A549 (cell line): ENCODE data around the gene SLC7A4. TPM values are rescaled to one million over a fixed set of nuclear protein-coding genes. Genes with fewer than 3 reads are reported as not detected.
A peak's percentile ranks its signal among the peaks of the same experiment; 100 is the strongest.

Experiments used
- ATAC-seq, 2 experiments: fragments of 200-7000 bp in 1 of 2; fragments of >200 bp in 1 of 2; cut with Nextera tagmentation in 1 of 2; cut with Tn5 transposase in 1 of 2; 3 replicates each; pipeline versions ENCODE4 v1.8.0 to v1.9.1; 2018 to 2020; ENCODE audit warnings: mild to moderate bottlenecking in 1 of 2, moderate library complexity in 1 of 2
- CTCF ChIA-PET: fragments of 300-600 bp; sonication (Branson Sonifier 250); formaldehyde crosslinking; extraction: SDS; loops from one replicate; lab custom pipeline; 2021; ENCODE audit warnings: antibody characterized with exemption, inconsistent platforms; lab: Yijun Ruan, JAX
- POLR2A ChIA-PET: fragments of 350-600 bp; formaldehyde crosslinking; extraction: SDS; loops from one replicate; lab custom pipeline; 2021; ENCODE audit warnings: antibody characterized with exemption, inconsistent platforms; lab: Yijun Ruan, JAX
- DNase-seq, 2 experiments: peaks; one replicate each; pipeline versions ENCODE4 v3.0.0 to v3.0.0-alpha.2; 2011 to 2016; ENCODE audit warnings: low read depth in 1 of 2, low spot score in 1 of 2
- FAIRE-seq: peaks from 2 replicates; lab custom pipeline; 2011; peaks lifted over from hg19 to GRCh38; lab: Jason Lieb, UNC
- H3K27ac ChIP-seq, 2 experiments: fragments of >200 bp; sonication (Bioruptor Twin); formaldehyde crosslinking; 3 replicates each; pipeline ENCODE4 v1.5.1; 2016 to 2017
- H3K4me1 ChIP-seq: fragments of >200 bp; sonication (Bioruptor Twin); formaldehyde crosslinking; 3 replicates; pipeline ENCODE4 v1.6.1; 2016
- H3K4me2 ChIP-seq: fragments of >200 bp; sonication (Bioruptor Twin); formaldehyde crosslinking; 3 replicates; pipeline ENCODE4 v1.6.1; 2016
- H3K4me3 ChIP-seq: fragments of >200 bp; sonication (Bioruptor Twin); formaldehyde crosslinking; 3 replicates; pipeline ENCODE4 v1.5.1; 2016
- H3K9me3 ChIP-seq: fragments of >200 bp; sonication (Bioruptor Twin); formaldehyde crosslinking; 3 replicates; pipeline ENCODE4 v1.6.1; 2016
- ATOH8 ChIP-seq: fragments of 250-450 bp; sonication (Bioruptor Pico); IDR thresholded peaks from 2 replicates; pipeline ENCODE4 v1.5.0; 2020; ENCODE audit warnings: low read depth, mild to moderate bottlenecking, moderate library complexity
- BHLHE40 ChIP-seq: IDR thresholded peaks from 2 replicates; pipeline ENCODE4 v1.6.1; 2012; ENCODE audit warnings: low read depth, low read length, inconsistent platforms
- CEBPB ChIP-seq, 2 experiments: fragments of >200 bp in 1 of 2; sonication (Bioruptor Twin) in 1 of 2; formaldehyde crosslinking in 1 of 2; IDR thresholded peaks; 2 replicates each; pipeline ENCODE4 v1.6.1; 2012 to 2016
- CTCF ChIP-seq: fragments of >200 bp; sonication (Bioruptor Twin); formaldehyde crosslinking; IDR thresholded peaks from 3 replicates; pipeline ENCODE4 v1.5.1; 2016
- EHF ChIP-seq: fragments of 250-450 bp; sonication (Bioruptor Pico); IDR thresholded peaks from 2 replicates; pipeline ENCODE4 v1.5.0; 2020; ENCODE audit warnings: mild to moderate bottlenecking
- EP300 ChIP-seq, 2 experiments: fragments of >200 bp; sonication (Bioruptor Twin); formaldehyde crosslinking; IDR thresholded peaks; 2 replicates in 1 of 2; 3 replicates in 1 of 2; pipeline ENCODE4 v1.6.1; 2016 to 2017
- GATA3 ChIP-seq: IDR thresholded peaks from 2 replicates; pipeline ENCODE4 v1.6.1; 2012; ENCODE audit warnings: borderline replicate concordance
- HEYL ChIP-seq: fragments of 250-450 bp; sonication (Bioruptor Pico); IDR thresholded peaks from 2 replicates; pipeline ENCODE4 v1.8.0; 2021; ENCODE audit warnings: mild to moderate bottlenecking, moderate library complexity
- HOXB13 ChIP-seq: fragments of 250-450 bp; sonication (Bioruptor Pico); IDR thresholded peaks from 2 replicates; pipeline ENCODE4 v1.5.0; 2020; ENCODE audit warnings: low read depth, mild to moderate bottlenecking, moderate library complexity
- HOXB5 ChIP-seq: fragments of 250-450 bp; sonication (Bioruptor Pico); IDR thresholded peaks from 2 replicates; pipeline ENCODE4 v1.5.0; 2020; ENCODE audit warnings: mild to moderate bottlenecking, moderate library complexity
- JUN ChIP-seq, 2 experiments: fragments of >200 bp; sonication (Bioruptor Twin); formaldehyde crosslinking; IDR thresholded peaks; 2 replicates in 1 of 2; 3 replicates in 1 of 2; pipeline ENCODE4 v1.6.1; 2016 to 2017
- KDM5A ChIP-seq: fragments of 200-600 bp; sonication (generic); IDR thresholded peaks from 2 replicates; pipeline ENCODE4 v1.6.1; 2016; ENCODE audit warnings: antibody characterized with exemption, mild to moderate bottlenecking
- MAX ChIP-seq: IDR thresholded peaks from 2 replicates; pipeline ENCODE4 v1.6.1; 2012
- MYC ChIP-seq: IDR thresholded peaks from 2 replicates; pipeline ENCODE4 v1.6.1; 2012; ENCODE audit warnings: mild to moderate bottlenecking, inconsistent platforms, low read length, improper control_type of control experiment, borderline replicate concordance
- NFE2L2 ChIP-seq: fragments of 150-350 bp; conservative IDR thresholded peaks from 2 replicates; pipeline ENCODE4 v1.6.1; 2014; ENCODE audit warnings: low read length
- NR3C1 ChIP-seq: fragments of >200 bp; sonication (Bioruptor Twin); formaldehyde crosslinking; IDR thresholded peaks from 3 replicates; pipeline ENCODE4 v1.6.1; 2017
- POLR2A ChIP-seq: IDR thresholded peaks from 2 replicates; pipeline ENCODE4 v1.6.1; 2012; ENCODE audit warnings: mild to moderate bottlenecking, low read length
- RAD21 ChIP-seq, 2 experiments: fragments of >200 bp in 1 of 2; sonication (Bioruptor Twin) in 1 of 2; formaldehyde crosslinking in 1 of 2; IDR thresholded peaks in 1 of 2; conservative IDR thresholded peaks in 1 of 2; 2 replicates in 1 of 2; 3 replicates in 1 of 2; pipeline ENCODE4 v1.6.1; 2012 to 2018; ENCODE audit warnings: inconsistent platforms in 1 of 2
- RARB ChIP-seq: fragments of 250-450 bp; sonication (Bioruptor Pico); IDR thresholded peaks from 2 replicates; pipeline ENCODE4 v1.8.0; 2021; ENCODE audit warnings: mild to moderate bottlenecking, moderate library complexity
- REST ChIP-seq: fragments of 200-600 bp; sonication (generic); IDR thresholded peaks from 2 replicates; pipeline ENCODE4 v1.6.1; 2016; ENCODE audit warnings: antibody characterized with exemption, mild to moderate bottlenecking, moderate library complexity
- SREBF2 ChIP-seq: fragments of 450-650 bp; IDR thresholded peaks from 2 replicates; pipeline ENCODE4 v1.6.1; 2014; ENCODE audit warnings: mild to moderate bottlenecking, moderate library complexity
- TP53 ChIP-seq: fragments of 250-450 bp; sonication (Bioruptor Pico); IDR thresholded peaks from 2 replicates; pipeline ENCODE4 v1.5.0; 2021; ENCODE audit warnings: mild to moderate bottlenecking, moderate library complexity
- USF2 ChIP-seq: fragments of 450-650 bp; IDR thresholded peaks from 2 replicates; pipeline ENCODE4 v1.6.1; 2014; ENCODE audit warnings: antibody characterized with exemption
- ZC3H11A ChIP-seq: fragments of 450-650 bp; IDR thresholded peaks from 2 replicates; pipeline ENCODE4 v1.6.1; 2014; ENCODE audit warnings: antibody characterized with exemption, mild to moderate bottlenecking
- ZNF302 ChIP-seq: fragments of 250-450 bp; sonication (Bioruptor Pico); IDR thresholded peaks from 2 replicates; pipeline ENCODE4 v1.9.0; 2021; ENCODE audit warnings: inconsistent platforms, mild to moderate bottlenecking, moderate library complexity
- WGBS: methylation state at CpG from one replicate; pipeline ENCODE4 v1.1.6; 2017; ENCODE audit errors: missing lambda C conversion rate; 5-methylcytosine and 5-hydroxymethylcytosine counted together
- polyA plus RNA-seq, 4 experiments: library from polyadenylated mRNA; depleted of rRNA in 3 of 4; stranded (reverse); fragments of >200 nt; fragmentation: RNase III in 1 of 4; extraction: RNeasy Plus Mini Kit Qiagen cat#74134 plus additional on column Dnase treatment in 1 of 4; gene quantifications; 2 replicates in 3 of 4; 3 replicates in 1 of 4; pipeline ENCODE4 v1.2.3, GENCODE V29; 2011 to 2017

Gene SLC7A4
- polyA plus RNA-seq, 2 of the 4 experiments (the other 2 are of a cell fraction) = not detected

- no peak for TF ChIP-seq CTCF
- TF ChIP-seq ATOH8 = no peak
- no peak for TF ChIP-seq CEBPB (IDR thresholded peaks at IDR 0.05)
- no peak for TF ChIP-seq MYC
Observed at GRCh38 chr22:21075516-21076138, 43.3 kb upstream of the SLC7A4 start (continued).

- H3K4me3 ChIP-seq = no peak overlapping the region
- no peaks in the 10 kb centered on the region for H3K9me3 ChIP-seq
- H3K4me2 ChIP-seq = no peak overlapping the region
- TF ChIP-seq HOXB13 (CRISPR knock-in tag) = no peak
- TF ChIP-seq MAX = no peak
- TF ChIP-seq CEBPB (IDR thresholded peaks at IDR 0.05) = no peak
- no peak for TF ChIP-seq ZNF302 (CRISPR knock-in tag)
- TF ChIP-seq BHLHE40 = no peak
- no peak for TF ChIP-seq SREBF2
- no peak for TF ChIP-seq GATA3
- TF ChIP-seq RARB (CRISPR knock-in tag) = no peak
- TF ChIP-seq HEYL (CRISPR knock-in tag) = no peak
- no peak for TF ChIP-seq ATOH8
- no peak for TF ChIP-seq NFE2L2
- no peak for TF ChIP-seq USF2
- TF ChIP-seq NR3C1 = no peak
- TF ChIP-seq KDM5A = no peak
- no peak for TF ChIP-seq JUN (IDR thresholded peaks at IDR 0.05)
- TF ChIP-seq ZC3H11A = no peak
- TF ChIP-seq RAD21 (conservative IDR thresholded peaks at IDR 0.05 in 1 of 2, IDR thresholded peaks at IDR 0.05 in 1 of 2) = no peak
- ATAC-seq (peak; percentile 42 to 73; a peak in 4 of 6 replicates), DNase-seq (peak; percentile 9 to 25), FAIRE-seq (no peak)
- peaks cover 3% of the 10 kb centered on the region; the same call in 1 of the 3 replicates for H3K4me1 ChIP-seq
- H3K27ac ChIP-seq = peak overlapping the region in 1 of 2 experiments; percentile 21; a peak in 2 of 6 replicates
- ChIA-PET POLR2A (interaction anchor here (1.1 kb wide), 1 partner anchor 92 kb away, joined by 4 read pairs; the partner anchor contains the start of gene LZTR1), CTCF (interaction anchor here (1.2 to 1.5 kb wide), 2 partner anchors 25 to 29 kb away, joined by 3 to 4 read pairs; no protein-coding TSS in a partner anchor)
- WGBS = 10% methylated on average over 5 of the region's 7 CpGs
Observed at GRCh38 chr22:21074102-21074715, 41.8 kb upstream of the SLC7A4 start.

- POLR2A ChIA-PET = interaction anchor here (1.1 kb wide), 1 partner anchor 91 kb away, joined by 4 read pairs; the partner anchor contains the start of gene LZTR1
- no peak for DNase-seq
- WGBS = 93% methylated on average over 5 of the region's 5 CpGs
- Histone ChIP-seq H3K27ac (no peak overlapping the region), H3K4me1 (peaks cover 3% of the 10 kb centered on the region; the same call in 1 of the 3 replicates), H3K9me3 (no peaks in the 10 kb centered on the region), H3K4me3 (no peak overlapping the region), H3K4me2 (no peak overlapping the region)
- no peak for FAIRE-seq
- no peak for ATAC-seq
- CTCF ChIA-PET = interaction anchor here (1.2 to 1.5 kb wide), 2 partner anchors 26 to 30 kb away, joined by 3 to 4 read pairs; no protein-coding TSS in a partner anchor
- TF ChIP-seq EHF (no peak), ZC3H11A (no peak), EP300 (IDR thresholded peaks at IDR 0.05) (no peak), MYC (no peak), POLR2A (no peak), HOXB5 (no peak), REST (no peak), ATOH8 (no peak), HOXB13 (CRISPR knock-in tag) (no peak), TP53 (CRISPR knock-in tag) (no peak), JUN (IDR thresholded peaks at IDR 0.05) (no peak)
Observed at GRCh38 chr22:21073482-21073881, 41.1 kb upstream of the SLC7A4 start.
